Natural killer cell (primary cell): ENCODE results near the gene UQCC3. TPM values are rescaled to one million over a fixed set of nuclear protein-coding genes. Genes with fewer than 3 reads are reported as not detected.

Source experiments
- ATAC-seq, 3 donors: fragments of 150-1000 bp in 2 of 3; fragments of 200-7000 bp in 1 of 3; cut with Tn5 transposase; 1 replicate in 1 of 3; 2 replicates in 2 of 3; pipeline ENCODE4 v1.10.0; 2021; ENCODE audit warnings: mild to moderate bottlenecking in 2 of 3, moderate library complexity in 2 of 3
- DNase-seq, 2 donors: peaks; one replicate each; pipeline versions ENCODE4 v3.0.0 to v3.0.0-alpha.2; 2013 to 2021; ENCODE audit warnings: mixed read lengths in 1 of 2
- H3K27ac ChIP-seq: one replicate; pipeline ENCODE4 v1.5.1; 2013; ENCODE audit warnings: mild to moderate bottlenecking, low read length
- H3K27me3 ChIP-seq: one replicate; pipeline ENCODE4 v1.6.1; 2013; ENCODE audit warnings: low read length; ENCODE audit not compliant: control insufficient read depth, insufficient read depth
- H3K36me3 ChIP-seq: one replicate; pipeline ENCODE4 v1.6.1; 2013; ENCODE audit warnings: low read length; ENCODE audit not compliant: control insufficient read depth, insufficient read depth
- H3K4me1 ChIP-seq: one replicate; pipeline ENCODE4 v1.6.1; 2013; ENCODE audit warnings: low read length; ENCODE audit not compliant: control insufficient read depth, insufficient read depth
- H3K4me3 ChIP-seq: one replicate; pipeline ENCODE4 v1.5.1; 2013; ENCODE audit warnings: low read length
- H3K9me3 ChIP-seq: one replicate; pipeline ENCODE4 v1.6.1; 2013; ENCODE audit warnings: low read length; ENCODE audit not compliant: control insufficient read depth, insufficient read depth
- H3K27ac Mint-ChIP-seq, 2 donors: one replicate each; pipeline ENCODE4 v1.8.0; 2022; ENCODE audit warnings: mild to moderate bottlenecking in 2 of 2, mixed read lengths in 2 of 2, moderate library complexity in 1 of 2
- H3K27me3 Mint-ChIP-seq, 2 donors: one replicate each; pipeline ENCODE4 v1.8.0; 2022; ENCODE audit warnings: low read depth in 2 of 2, mixed read lengths in 2 of 2
- H3K36me3 Mint-ChIP-seq: one replicate; pipeline ENCODE4 v1.8.0; 2022; ENCODE audit warnings: mixed read lengths
- H3K4me1 Mint-ChIP-seq, 2 donors: one replicate each; pipeline ENCODE4 v1.8.0; 2022; ENCODE audit warnings: mixed read lengths in 2 of 2
- H3K4me3 Mint-ChIP-seq: one replicate; pipeline ENCODE4 v1.8.0; 2022; ENCODE audit warnings: mild to moderate bottlenecking, moderate library complexity, mixed read lengths
- H3K9me3 Mint-ChIP-seq, 2 donors: one replicate each; pipeline ENCODE4 v1.8.0; 2022; ENCODE audit warnings: mixed read lengths in 2 of 2
- CTCF ChIP-seq: fragments of 200-600 bp; IDR thresholded peaks from one replicate; pipeline ENCODE4 v1.8.0; 2022; ENCODE audit warnings: antibody characterized with exemption
- WGBS: methylation state at CpG from one replicate; pipeline ENCODE4 v1.1.7; 2013; ENCODE audit warnings: missing lambda C conversion rate; ENCODE audit not compliant: insufficient coverage; 5-methylcytosine and 5-hydroxymethylcytosine counted together
- intact Hi-C: fragments of 100-400 bp; cut with micrococcal nuclease; formaldehyde crosslinking; loops from one replicate; pipeline ENCODE4 v1.14.2; 2022
- total RNA-seq, 4 donors: library from RNA; stranded (reverse); fragments of 120-200 nt in 1 of 4; gene quantifications; one replicate each; pipeline versions ENCODE4 v1.2.3 to v1.2.4, GENCODE V29; 2013 to 2022

The UQCC3 gene, protein sequence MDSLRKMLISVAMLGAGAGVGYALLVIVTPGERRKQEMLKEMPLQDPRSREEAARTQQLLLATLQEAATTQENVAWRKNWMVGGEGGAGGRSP
- 1 to 10 TPM; 3.9 to 5.2 (median 4.0) TPM for total RNA-seq
- 5.4 TPM for total RNA-seq (2013)

DNA sequence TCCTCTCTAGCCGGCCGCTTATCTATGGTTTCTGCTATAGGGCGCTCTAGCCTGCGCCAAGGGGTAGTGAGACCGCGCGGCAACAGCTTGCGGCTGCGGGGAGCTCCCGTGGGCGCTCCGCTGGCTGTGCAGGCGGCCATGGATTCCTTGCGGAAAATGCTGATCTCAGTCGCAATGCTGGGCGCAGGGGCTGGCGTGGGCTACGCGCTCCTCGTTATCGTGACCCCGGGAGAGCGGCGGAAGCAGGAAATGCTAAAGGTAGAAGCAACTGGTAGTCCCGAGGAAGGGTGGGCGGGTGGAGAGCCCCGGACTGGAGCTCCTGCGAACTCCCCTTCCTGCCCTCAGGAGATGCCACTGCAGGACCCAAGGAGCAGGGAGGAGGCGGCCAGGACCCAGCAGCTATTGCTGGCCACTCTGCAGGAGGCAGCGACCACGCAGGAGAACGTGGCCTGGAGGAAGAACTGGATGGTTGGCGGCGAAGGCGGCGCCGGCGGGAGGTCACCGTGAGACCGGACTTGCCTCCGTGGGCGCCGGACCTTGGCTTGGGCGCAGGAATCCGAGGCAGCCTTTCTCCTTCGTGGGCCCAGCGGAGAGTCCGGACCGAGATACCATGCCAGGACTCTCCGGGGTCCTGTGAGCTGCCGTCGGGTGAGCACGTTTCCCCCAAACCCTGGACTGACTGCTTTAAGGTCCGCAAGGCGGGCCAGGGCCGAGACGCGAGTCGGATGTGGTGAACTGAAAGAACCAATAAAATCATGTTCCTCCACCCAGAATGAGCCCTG is at the start of gene UQCC3, which contains the start of gene LBHD1:
Gene UQCC3 (plus strand): TSS at position 66 of the 782 bp plus-strand sequence. CDS start 73 bp downstream, at position 139.
Gene LBHD1 (minus strand): TSS at position 660 of the 782 bp plus-strand sequence. CDS start 2,236 bp downstream, outside the sequence.
- Mint-ChIP-seq H3K36me3 (peaks cover under 1% of the 10 kb centered on the region), H3K27ac (peak within 1 kb of the TSS; percentile 92 to 97), H3K4me3 (peak within 1 kb of the TSS; percentile 99), H3K9me3 (no peaks in the 10 kb centered on the region), H3K27me3 (no peaks in the 10 kb centered on the region), H3K4me1 (peaks cover 21 to 36% of the 10 kb centered on the region in 2 donors)
- intact Hi-C loops = loop anchor here (5.0 kb wide), 1 partner anchor 36 kb away; the partner anchor contains the start of genes BSCL2 and GNG3
- peak; percentile 78 to 93 (median 86) for ATAC-seq
- Histone ChIP-seq H3K27me3 (no peaks in the 10 kb centered on the region), H3K4me3 (peak within 1 kb of the TSS; percentile 85), H3K36me3 (peaks cover 9% of the 10 kb centered on the region), H3K27ac (peak within 1 kb of the TSS; percentile 59), H3K9me3 (no peaks in the 10 kb centered on the region), H3K4me1 (peaks cover 27% of the 10 kb centered on the region)
- no peak for TF ChIP-seq CTCF
- under 1% methylated on average over 59 of the region's 59 CpGs for WGBS
- DNase-seq = peak; percentile 76 to 85

DNA sequence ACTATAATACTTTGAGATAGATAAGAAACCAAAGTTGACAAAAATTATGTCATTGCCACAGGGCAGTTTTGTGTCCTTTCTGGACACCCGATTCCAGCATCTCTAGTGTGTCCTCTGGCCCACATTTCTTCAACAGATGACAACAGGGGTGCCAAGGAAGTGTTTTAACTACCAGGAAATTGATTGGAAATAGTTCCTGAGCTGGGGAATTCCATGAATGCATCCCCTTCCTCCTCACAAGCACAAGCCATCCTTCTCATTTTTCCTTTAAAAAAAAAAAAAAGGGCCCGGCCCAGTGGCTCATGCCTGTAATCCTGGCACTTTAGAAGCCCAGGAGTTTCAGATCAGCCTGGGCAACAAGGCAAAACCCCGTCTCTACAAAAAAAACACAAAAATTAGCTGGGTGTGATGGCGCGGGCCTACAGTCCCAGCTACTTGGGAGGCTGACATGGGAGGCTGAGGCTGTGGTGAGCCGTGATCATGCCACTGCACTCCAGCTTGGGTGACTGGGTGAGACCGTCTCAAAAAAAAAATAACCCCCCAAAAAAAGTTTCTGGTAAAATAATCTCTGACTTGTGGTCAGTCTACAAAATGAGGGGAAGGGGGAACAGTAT is 48.9 kb upstream of the UQCC3 start:
- H3K4me1 ChIP-seq = peaks cover 20% of the 10 kb centered on the region

DNA sequence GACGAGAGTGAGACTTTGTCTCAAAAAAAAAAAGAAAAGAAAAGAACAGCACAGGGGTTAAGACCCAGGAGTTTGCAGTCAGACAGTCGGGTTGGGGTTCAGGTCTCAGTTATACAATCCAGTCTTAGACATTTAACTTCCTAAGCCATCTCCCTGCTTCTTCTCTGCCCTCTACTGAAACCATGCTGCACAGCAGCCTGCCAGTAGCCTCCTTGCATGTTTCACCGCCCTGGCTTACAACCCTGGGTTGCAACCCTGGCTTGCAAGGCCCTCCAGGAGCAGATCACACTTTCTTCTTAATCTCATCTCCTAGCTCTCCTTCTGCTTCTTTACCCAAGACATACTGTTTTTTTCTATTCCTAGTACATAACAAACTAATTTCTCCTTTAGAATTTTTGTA is 43.8 kb upstream of the UQCC3 start:
- H3K36me3 ChIP-seq = peaks cover 70% of the 10 kb centered on the region
- intact Hi-C loops = no loop called here
- no peaks in the 10 kb centered on the region for H3K9me3 ChIP-seq
- Mint-ChIP-seq H3K4me1 (peaks cover 0 to 5% of the 10 kb centered on the region in 2 donors), H3K4me3 (no peak overlapping the region), H3K36me3 (no peaks in the 10 kb centered on the region), H3K27me3 (no peaks in the 10 kb centered on the region), H3K9me3 (no peaks in the 10 kb centered on the region), H3K27ac (peak overlapping the region in 1 of 2 donors; percentile 10)
- no peak overlapping the region for H3K4me3 ChIP-seq
- DNase-seq (peak in 1 of 2 donors; percentile 33), ATAC-seq (peak in 2 of 3 donors; percentile 36 to 38)
- H3K27ac ChIP-seq = no peak overlapping the region
- WGBS = 96% methylated on average over 3 of the region's 3 CpGs
- TF ChIP-seq CTCF = no peak
- no peaks in the 10 kb centered on the region for H3K27me3 ChIP-seq
- H3K4me1 ChIP-seq = no peaks in the 10 kb centered on the region

More for the DNA sequence above, 48.9 kb upstream of the UQCC3 start:
- H3K4me1 Mint-ChIP-seq = peaks cover 17 to 21% of the 10 kb centered on the region in 2 donors
- H3K9me3 ChIP-seq = no peaks in the 10 kb centered on the region
- H3K9me3 Mint-ChIP-seq = no peaks in the 10 kb centered on the region
- ATAC-seq (no peak), DNase-seq (peak in 1 of 2 donors; percentile 44)
- intact Hi-C loops = loop anchor here (2.0 kb wide), 1 partner anchor 24 kb away; the partner anchor contains the start of gene GANAB
- no peak for TF ChIP-seq CTCF
- H3K4me3 ChIP-seq = no peak overlapping the region
- no peaks in the 10 kb centered on the region for H3K27me3 ChIP-seq
- H3K36me3 Mint-ChIP-seq = no peaks in the 10 kb centered on the region
- H3K27me3 Mint-ChIP-seq = no peaks in the 10 kb centered on the region
- peak overlapping the region; percentile 97 for H3K27ac ChIP-seq
- peaks cover 23% of the 10 kb centered on the region for H3K36me3 ChIP-seq
- H3K4me3 Mint-ChIP-seq = peak overlapping the region; percentile 92
- peak overlapping the region; percentile 94 to 98 for H3K27ac Mint-ChIP-seq
- 91% methylated on average over 5 of the region's 7 CpGs for WGBS
